Suprapubic skin (tissue), 4 donors: ENCODE data around the gene LLGL2. TPM values are rescaled to one million over a fixed set of nuclear protein-coding genes. Genes with fewer than 3 reads are reported as not detected.
A peak's percentile ranks its signal among the peaks of the same experiment; 100 is the strongest.

ENCODE experiments used
- DNase-seq, 2 donors: peaks; one replicate each; pipeline ENCODE4 v3.0.0-alpha.2; 2019; ENCODE audit warnings: low spot score in 2 of 2
- H3K27ac ChIP-seq: fragments of 200-600 bp; sonication (generic); one replicate; pipeline ENCODE4 v1.5.1; 2019
- H3K27me3 ChIP-seq: fragments of 200-600 bp; sonication (generic); one replicate; pipeline ENCODE4 v1.5.1; 2019
- H3K36me3 ChIP-seq: fragments of 200-600 bp; sonication (generic); one replicate; pipeline ENCODE4 v1.5.1; 2019
- H3K4me1 ChIP-seq: fragments of 200-600 bp; sonication (generic); one replicate; pipeline ENCODE4 v1.5.1; 2019
- H3K4me3 ChIP-seq: fragments of 200-600 bp; sonication (generic); one replicate; pipeline ENCODE4 v1.5.1; 2019; ENCODE audit warnings: mild to moderate bottlenecking
- H3K9me3 ChIP-seq: fragments of 200-600 bp; sonication (generic); one replicate; pipeline ENCODE4 v1.5.1; 2019
- EP300 ChIP-seq: sonication (generic); formaldehyde crosslinking; IDR thresholded peaks from one replicate; pipeline ENCODE4 v1.6.1; 2017; ENCODE audit warnings: antibody characterized with exemption
- POLR2A ChIP-seq, 2 donors: fragments of 450-650 bp; IDR thresholded peaks; one replicate each; pipeline ENCODE4 v1.6.1; 2017; ENCODE audit warnings: antibody characterized with exemption in 2 of 2, mild to moderate bottlenecking in 2 of 2, moderate library complexity in 2 of 2
- POLR2AphosphoS5 ChIP-seq, 3 donors: sonication (generic); formaldehyde crosslinking; IDR thresholded peaks; one replicate each; pipeline ENCODE4 v1.6.1; 2017; ENCODE audit warnings: antibody characterized with exemption in 3 of 3
- WGBS: methylation state at CpG from one replicate; pipeline ENCODE4 v1.1.5; 2018; 5-methylcytosine and 5-hydroxymethylcytosine counted together
- total RNA-seq, 4 donors: library from RNA; depleted of rRNA; stranded (reverse); fragments of >200 nt; gene quantifications; one replicate each; pipeline ENCODE4 v1.1.0, GENCODE V29; 2016
- TF ChIP-seq, protein P1 (sequence below), 2 donors: fragments of 200-600 bp in 1 of 2; fragments of 450-650 bp in 1 of 2; sonication (generic) in 1 of 2; IDR thresholded peaks; one replicate each; pipeline ENCODE4 v1.5.1; 2016 to 2019; ENCODE audit warnings: antibody characterized with exemption in 2 of 2, mild to moderate bottlenecking in 1 of 2, moderate library complexity in 1 of 2

LLGL2 gene
- total RNA-seq, 4 donors from 2014 or later, result 75.3 to 114 (median 78.4) TPM

- Histone ChIP-seq H3K36me3 (no peaks in the 10 kb centered on the region), H3K27ac (peak overlapping the region; percentile 81), H3K27me3 (no peaks in the 10 kb centered on the region), H3K4me1 (peaks cover 29% of the 10 kb centered on the region), H3K9me3 (no peaks in the 10 kb centered on the region), H3K4me3 (peak overlapping the region; percentile 60)
- no peak for TF ChIP-seq POLR2AphosphoS5 (IDR thresholded peaks at IDR 0.05)
- TF ChIP-seq, protein P1, sequence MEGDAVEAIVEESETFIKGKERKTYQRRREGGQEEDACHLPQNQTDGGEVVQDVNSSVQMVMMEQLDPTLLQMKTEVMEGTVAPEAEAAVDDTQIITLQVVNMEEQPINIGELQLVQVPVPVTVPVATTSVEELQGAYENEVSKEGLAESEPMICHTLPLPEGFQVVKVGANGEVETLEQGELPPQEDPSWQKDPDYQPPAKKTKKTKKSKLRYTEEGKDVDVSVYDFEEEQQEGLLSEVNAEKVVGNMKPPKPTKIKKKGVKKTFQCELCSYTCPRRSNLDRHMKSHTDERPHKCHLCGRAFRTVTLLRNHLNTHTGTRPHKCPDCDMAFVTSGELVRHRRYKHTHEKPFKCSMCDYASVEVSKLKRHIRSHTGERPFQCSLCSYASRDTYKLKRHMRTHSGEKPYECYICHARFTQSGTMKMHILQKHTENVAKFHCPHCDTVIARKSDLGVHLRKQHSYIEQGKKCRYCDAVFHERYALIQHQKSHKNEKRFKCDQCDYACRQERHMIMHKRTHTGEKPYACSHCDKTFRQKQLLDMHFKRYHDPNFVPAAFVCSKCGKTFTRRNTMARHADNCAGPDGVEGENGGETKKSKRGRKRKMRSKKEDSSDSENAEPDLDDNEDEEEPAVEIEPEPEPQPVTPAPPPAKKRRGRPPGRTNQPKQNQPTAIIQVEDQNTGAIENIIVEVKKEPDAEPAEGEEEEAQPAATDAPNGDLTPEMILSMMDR (IDR thresholded peaks at IDR 0.05), result peak; percentile 81 to 98
- TF ChIP-seq POLR2A (IDR thresholded peaks at IDR 0.05), result peak in 1 of 2 donors; percentile 62
- WGBS, result 2% methylated on average over 50 of the region's 100 CpGs
- peak; percentile 94 to 98 for DNase-seq
Measured at GRCh38 chr17:75589012-75589918, 63.8 kb downstream of the LLGL2 start.

- Histone ChIP-seq H3K27ac (no peak overlapping the region), H3K36me3 (no peaks in the 10 kb centered on the region), H3K27me3 (no peaks in the 10 kb centered on the region), H3K9me3 (no peaks in the 10 kb centered on the region), H3K4me3 (peak overlapping the region; percentile 60), H3K4me1 (peaks cover 29% of the 10 kb centered on the region)
- 0% methylated on average over 1 of the region's 29 CpGs for WGBS
- TF ChIP-seq POLR2A (IDR thresholded peaks at IDR 0.05) (no peak), EP300 (no peak), POLR2AphosphoS5 (IDR thresholded peaks at IDR 0.05) (no peak)
- TF ChIP-seq, protein P1 (IDR thresholded peaks at IDR 0.05), result no peak
- DNase-seq, result peak in 1 of 2 donors; percentile 74
Measured at GRCh38 chr17:75589919-75590303, 64.4 kb downstream of the LLGL2 start.

DNA sequence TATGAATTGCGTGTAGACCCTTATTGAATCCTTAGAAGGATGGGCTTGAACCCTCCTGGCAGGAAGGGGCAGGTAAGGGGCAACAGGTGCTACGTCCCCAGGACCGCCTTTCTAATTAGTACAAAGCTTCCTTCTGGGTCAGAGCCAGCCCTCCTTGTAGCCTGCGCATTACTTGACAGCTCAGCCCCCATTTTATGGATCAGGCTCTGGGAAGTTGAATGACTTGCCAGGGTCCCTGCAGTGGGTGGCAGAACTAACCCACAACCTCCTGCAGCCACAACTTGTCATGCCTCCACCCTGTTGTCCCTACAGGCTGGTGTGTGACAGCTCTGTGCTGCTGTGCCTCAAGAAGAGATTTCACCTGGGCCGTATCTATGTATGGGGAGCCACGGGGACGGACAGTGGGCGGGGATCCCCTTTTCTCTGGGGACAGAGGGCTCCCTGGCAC, 64.8 kb downstream of the LLGL2 start:
- WGBS, result 61% methylated on average over 7 of the region's 8 CpGs
- no peak overlapping the region for H3K27ac ChIP-seq
- TF ChIP-seq, protein P1 (IDR thresholded peaks at IDR 0.05), result no peak
- TF ChIP-seq EP300 (no peak), POLR2A (IDR thresholded peaks at IDR 0.05) (no peak), POLR2AphosphoS5 (IDR thresholded peaks at IDR 0.05) (no peak)
- H3K4me1 ChIP-seq, result peaks cover 29% of the 10 kb centered on the region
- H3K4me3 ChIP-seq, result peak overlapping the region; percentile 60
- peak in 1 of 2 donors; percentile 56 for DNase-seq
- no peaks in the 10 kb centered on the region for H3K36me3 ChIP-seq
- no peaks in the 10 kb centered on the region for H3K9me3 ChIP-seq
- H3K27me3 ChIP-seq, result no peaks in the 10 kb centered on the region

GRCh38 chr17:75590849-75591721, 65.6 kb downstream of the LLGL2 start:
- TF ChIP-seq POLR2A (IDR thresholded peaks at IDR 0.05) (no peak), POLR2AphosphoS5 (IDR thresholded peaks at IDR 0.05) (no peak), EP300 (no peak)
- TF ChIP-seq, protein P1 (IDR thresholded peaks at IDR 0.05), result no peak
- H3K4me1 ChIP-seq, result peaks cover 29% of the 10 kb centered on the region
- H3K4me3 ChIP-seq, result no peak overlapping the region
- no peak for DNase-seq
- no peaks in the 10 kb centered on the region for H3K9me3 ChIP-seq
- H3K27ac ChIP-seq, result no peak overlapping the region
- no peaks in the 10 kb centered on the region for H3K27me3 ChIP-seq
- WGBS, result 82% methylated on average over 8 of the region's 12 CpGs
- H3K36me3 ChIP-seq, result no peaks in the 10 kb centered on the region
